Stimulated activated CD4-positive, alpha-beta T cell treated with anti-CD3 and anti-CD28 coated beads, Interleukin-1b, Interleukin-23, amount 100 ng/mL, for 48 hours (primary cell): ENCODE measurements around the gene EEF1G.
A peak's percentile ranks its signal among the peaks of the same experiment; 100 is the strongest.
"Not testable (repeated sequence)": the region's sequence is repeated elsewhere in the genome, so short reads cannot be mapped to it uniquely, and the experiment has no call there.

Experiments
- DNase-seq: peaks from one replicate; pipeline ENCODE4 v3.0.0-alpha.2; 2020

The EEF1G gene

DNA sequence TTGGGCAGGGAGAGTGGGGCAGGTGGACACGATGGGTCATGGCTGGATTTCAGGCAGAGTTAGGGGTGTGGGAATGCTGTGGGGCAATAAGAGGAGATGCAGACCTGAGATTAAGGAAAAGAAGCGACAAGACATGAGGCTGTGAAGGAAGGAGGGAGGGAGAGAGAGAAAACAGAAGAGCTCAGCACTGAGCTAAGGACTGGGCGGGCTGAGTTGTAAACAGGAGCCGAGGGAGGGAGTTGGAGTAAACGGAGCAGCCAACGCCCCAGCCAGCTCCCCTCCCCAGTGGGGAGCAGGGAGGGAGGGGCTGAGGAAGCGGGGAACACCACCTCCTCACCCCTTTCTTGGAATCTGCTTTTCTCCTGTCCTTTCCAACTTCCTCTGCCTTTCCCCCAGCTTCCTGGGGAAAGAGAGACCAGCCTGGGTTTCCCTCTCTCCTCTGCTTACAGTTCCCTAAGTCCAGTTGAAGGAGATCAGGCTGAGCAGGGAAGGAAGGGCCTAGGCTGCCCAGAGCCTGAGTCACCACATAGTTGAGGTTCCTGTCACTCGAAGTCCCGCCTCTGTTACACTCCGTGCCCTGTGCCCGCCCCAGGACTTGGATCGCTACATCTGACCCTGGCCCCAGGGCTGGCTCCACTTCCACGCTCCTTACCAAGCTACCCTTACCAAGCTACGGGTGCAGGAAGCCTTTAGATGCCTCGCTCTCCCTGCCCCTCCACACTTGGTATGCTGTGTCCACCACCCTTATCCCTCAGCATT is 20.4 kb downstream of the EEF1G start:
- DNase-seq, result no peak

GRCh38 chr11:62552485-62553079 is 21.1 kb downstream of the EEF1G start:
- DNase-seq, result no peak

DNA sequence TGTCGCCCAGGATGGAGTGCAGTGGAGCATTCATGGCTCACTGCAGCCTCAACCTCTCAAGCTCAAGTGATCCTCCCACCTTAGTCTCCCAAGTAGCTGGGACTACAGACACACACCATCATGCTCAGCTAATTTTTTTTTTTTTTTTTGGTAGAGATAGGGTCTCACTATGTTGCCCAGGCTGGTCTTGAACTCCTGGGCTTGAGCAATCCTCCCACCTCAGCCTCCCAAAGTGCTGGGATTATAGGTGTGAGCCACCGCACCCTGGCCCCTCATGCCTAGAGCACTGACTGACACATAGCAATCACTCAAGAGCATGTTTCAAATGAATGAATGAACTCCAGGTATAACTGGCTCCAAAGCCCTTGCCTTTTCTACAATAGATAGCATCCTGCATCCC is 23.2 kb downstream of the EEF1G start:
- DNase-seq, result not testable (repeated sequence)

DNA sequence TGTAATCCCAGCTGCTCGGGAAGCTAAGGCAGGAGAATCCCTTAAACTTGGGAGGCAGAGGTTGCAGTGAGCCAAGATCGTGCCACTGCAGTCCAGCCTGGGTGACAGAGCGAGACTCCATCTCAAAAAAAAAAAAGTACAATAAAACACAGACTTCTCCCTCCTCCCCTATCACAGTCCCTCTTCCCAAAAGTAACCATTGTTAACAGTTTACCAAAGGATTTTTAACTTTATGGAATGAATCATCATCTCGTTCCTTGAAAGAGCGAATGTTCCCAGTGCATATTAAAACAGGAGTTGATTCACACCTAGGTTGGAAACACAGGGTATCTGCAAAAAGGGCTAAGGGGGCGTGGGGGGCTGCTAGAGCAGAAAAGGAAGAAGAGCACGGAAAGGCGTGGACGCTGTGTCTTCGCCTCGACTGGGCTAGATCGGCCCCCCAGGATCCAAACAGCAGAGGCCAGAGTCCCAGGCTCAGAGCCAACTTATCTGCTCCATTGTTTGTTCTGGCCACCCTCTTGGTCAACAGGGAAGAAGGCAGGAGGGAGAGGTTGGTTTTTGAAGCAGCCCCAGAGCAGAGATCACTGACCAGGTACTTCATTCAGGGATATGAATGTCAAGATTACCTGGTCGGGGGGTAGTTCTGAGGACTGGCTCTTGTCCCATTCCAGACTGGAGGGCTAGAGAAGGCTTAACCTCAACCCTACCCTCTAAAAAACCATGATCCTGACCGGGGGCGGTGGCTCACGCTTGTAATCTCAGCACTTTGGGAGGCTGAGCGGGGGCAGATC is 25.0 kb downstream of the EEF1G start:
- DNase-seq, result no peak

- DNase-seq, result no peak
These were observed 25.9 kb downstream of the EEF1G start for GRCh38 chr11:62547691-62548281.

GRCh38 chr11:62546929-62547625 is 26.6 kb downstream of the EEF1G start:
- no peak for DNase-seq

- DNase-seq, result peak; percentile 59
These were observed 27.3 kb downstream of the EEF1G start, which contains the start of gene AHNAK for GRCh38 chr11:62546244-62546928. Gene AHNAK, minus strand, starts transcription at chr11:62546806. Its CDS starts 10,708 bp downstream, at chr11:62536098.

- no peak for DNase-seq
These were observed 28.1 kb downstream of the EEF1G start for GRCh38 chr11:62545437-62546243.

GRCh38 chr11:62544581-62545436 is 28.9 kb downstream of the EEF1G start:
- no peak for DNase-seq

- DNase-seq, result no peak
These were observed 29.8 kb downstream of the EEF1G start for GRCh38 chr11:62543680-62544444.

DNA sequence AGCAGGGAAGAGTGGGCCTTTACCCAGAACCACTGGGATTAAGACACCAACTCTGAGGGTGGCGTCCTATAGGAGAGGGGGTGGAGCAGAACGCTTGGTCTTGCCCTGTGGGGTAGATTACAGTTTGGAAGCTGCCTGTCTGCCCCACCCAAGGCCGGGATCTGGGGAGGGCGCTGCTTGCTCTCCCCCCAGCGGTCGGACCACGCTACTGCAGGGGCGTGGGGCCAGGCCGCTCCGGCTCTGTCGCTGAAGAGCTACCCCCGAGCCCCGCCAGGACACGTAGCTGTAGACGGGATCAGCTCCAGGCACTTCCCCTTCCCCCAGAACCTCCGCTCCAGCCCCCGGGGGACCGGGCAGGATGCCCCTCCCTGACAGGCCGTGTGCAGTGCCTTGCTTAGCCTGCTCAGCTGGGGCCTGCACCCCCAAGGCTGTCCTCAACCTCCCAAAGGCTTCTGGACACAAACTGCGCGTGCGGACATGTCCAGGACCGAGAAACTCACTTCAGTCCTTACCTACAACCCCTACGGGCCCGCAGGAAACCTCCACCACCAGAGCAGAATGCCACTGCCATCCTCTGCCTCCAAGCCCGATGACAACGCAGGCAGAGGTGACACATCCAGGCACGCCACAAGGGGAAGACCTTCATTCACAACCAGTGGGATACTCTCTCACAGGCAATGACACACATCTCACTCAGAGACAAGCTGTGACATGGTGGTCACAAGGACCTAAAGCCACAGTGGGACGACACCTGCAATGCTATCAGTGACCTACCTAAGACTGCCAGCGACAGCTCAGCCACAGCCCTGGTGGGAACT is 30.7 kb downstream of the EEF1G start:
- peak; percentile 82 for DNase-seq

DNA sequence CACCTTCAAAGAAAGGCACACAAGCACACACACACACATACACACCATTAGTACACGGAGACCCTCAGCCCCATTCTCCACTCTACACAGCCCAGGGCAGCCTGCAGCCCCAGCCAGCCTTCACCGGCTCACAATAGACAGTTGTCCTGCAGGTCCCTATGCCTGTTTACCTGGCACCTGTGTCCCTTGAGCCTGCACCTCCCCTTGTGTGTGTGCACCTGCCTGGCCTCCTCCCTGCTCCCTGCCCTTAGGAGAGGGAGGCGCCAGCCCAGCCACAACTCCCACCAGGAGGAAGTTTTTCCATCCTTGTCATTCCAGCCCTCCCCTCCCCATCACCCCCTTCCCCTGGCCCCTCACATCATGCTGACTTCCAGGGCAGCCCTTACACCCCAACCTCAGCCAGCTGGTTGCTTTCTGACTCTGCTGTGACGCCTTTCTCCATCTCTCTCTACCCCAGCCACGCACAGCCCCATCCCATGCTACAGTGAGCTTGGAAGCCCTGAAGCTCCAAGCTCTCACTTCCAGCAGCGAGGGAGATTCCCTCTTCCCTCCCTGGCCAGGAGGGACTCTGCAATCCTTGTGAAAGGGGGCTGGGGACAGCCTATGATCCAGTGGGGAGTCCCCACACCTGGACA is 31.5 kb downstream of the EEF1G start:
- no peak for DNase-seq

DNA sequence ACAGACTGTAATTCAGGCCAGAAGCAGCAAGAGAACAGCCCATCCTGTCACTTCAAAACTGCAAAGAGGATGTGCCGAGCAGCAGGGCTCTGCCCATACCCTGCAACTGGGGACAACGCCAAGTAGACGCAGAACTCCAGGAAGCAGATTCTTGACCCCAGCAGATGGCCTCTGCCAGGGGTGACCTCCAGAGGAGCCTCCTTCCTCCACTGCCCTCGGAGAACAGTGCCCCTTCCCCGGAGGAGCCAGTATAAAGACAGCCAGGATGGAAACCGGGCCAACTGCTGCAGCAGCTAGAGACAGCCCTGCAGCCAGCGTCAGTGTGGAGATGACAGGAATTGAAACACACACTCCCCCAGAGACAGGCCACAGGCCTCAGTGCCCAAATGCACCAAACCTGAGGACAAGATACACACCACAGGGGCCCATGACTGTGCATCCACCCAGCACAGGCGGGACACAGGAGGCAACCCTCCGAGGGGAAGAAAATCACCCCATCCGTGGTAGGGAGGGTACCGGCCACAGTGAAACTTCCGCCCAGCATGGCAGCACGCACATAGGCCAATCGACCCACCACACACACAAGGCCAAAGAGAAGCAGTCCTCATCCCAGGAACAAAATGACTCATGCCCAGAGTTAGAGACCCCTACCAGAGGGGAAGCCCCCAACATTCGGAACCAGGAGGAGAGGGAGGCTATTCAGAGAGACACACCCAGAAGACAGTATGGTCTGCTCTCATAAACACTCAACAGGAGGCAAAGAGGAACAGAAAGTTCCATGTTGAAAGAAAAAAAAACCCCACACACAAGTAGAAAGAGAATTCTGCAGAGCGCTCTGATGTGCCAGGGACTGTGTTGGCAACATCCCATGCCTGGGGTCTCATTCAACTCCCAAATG is 32.6 kb downstream of the EEF1G start:
- DNase-seq, result no peak

DNA sequence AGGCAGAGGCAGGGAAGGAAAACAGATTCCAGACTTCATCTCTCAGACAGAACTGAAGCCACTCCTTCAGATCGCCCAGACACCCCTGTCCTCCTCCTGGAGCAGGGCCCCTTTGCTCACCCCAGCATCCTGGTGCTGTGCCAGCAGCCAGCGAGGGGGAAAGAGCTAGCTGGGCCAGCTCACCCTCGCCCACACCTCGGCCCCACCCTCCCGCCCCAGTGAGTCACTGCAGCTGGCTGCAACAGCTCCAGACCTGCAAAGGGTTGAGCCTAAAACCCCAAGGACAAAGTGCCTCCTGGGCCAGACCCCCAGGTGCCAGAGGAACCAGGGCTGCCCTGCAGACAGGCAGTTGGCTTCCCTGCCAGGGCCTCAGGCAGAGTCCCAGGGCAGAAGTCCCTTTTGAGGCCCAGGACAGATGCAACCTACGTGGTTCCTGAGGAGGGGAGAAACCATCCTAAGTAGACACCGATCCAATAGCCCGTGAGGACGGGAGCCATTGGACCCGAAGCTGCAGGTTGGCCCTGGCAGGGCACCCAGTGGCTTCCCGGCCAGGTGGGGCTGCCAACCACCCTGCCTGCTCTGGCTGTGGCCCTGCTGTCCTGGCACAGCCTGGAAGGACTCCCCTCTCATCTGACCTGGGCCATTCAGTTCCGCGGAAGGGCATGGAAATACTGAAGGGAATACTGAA is 34.3 kb downstream of the EEF1G start:
- DNase-seq, result peak; percentile 61

DNA sequence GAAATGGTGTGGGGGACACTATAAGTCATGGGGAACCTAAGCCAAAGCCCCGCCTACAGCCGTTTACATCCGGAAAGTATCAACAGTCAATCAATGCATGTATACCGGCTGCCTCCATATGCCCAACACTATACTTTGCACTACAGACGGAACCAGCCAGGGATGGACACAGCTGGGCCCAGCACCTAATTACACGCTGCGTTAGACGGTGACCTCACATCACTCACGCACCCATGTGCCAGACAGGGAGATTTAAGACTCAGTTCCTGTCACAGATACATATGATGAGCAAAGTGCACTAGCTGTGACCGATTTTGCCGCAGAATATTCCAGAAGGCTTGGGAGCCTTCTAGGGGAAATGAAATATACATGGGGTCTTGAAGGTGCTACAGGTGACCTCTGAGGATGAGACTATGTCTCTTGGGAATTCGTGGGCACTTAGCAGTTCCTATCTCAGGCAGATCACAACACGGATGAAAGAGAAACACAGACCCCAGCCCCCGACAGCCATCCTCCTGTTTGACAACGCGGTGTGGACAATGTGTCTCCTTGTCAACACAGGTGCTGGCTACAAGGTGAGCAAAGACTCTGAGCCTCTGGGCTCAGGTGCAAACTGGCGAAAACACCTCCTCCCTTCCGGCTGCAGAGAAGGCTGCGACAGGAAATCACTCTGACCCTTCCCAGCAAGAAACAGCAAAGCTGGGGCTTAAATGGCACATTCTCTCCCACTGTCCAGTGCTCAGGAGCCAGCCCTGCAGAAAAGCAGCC is 35.0 kb downstream of the EEF1G start:
- no peak for DNase-seq
